ENCODE data around the gene ETNK2. TPM values are rescaled to one million over a fixed set of nuclear protein-coding genes. Genes with fewer than 3 reads are reported as not detected.

The ETNK2 gene
- total RNA-seq, 1 experiment from 2014 or later: 0.17 TPM

DNA sequence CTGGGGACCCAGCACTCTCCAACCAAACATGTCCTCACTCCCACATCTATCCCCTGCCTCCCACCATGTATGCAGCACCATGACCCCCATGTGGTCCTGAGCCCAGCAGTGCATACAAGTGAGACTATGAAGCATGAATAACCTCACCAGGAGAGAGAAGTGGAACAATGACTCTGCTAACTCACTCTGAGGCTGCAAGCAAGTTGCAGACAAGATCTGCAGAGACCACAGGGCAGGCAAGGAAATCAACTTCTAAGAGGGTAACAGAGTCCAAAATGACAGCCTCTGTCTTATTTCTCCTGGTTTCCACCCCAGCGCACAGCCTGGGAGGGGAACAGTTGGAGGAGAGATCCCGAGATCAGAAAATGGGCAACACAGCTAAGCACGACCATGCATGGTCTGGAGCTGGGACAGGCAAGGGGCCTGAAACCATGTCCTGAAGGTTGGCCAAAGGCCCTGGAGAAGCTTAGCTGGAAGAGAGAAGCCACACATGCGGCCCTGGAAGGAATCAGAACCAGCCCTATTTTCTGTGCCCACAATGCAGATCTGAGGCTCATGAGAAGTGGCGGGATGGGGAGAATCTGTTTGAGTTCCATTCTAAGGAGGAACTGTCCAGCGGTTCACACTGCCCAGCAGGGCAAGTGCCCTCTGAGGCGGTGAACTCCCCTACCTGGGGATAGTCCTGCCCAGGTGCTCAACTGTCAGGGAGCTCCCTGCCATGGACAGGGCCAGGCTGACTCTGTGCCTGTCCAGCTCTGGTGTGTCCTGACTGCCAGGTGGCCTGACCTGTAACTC is 26.8 kb upstream of the ETNK2 start:
- no peak for DNase-seq (ENCODE audit: extremely low read depth, low read depth)

DNA sequence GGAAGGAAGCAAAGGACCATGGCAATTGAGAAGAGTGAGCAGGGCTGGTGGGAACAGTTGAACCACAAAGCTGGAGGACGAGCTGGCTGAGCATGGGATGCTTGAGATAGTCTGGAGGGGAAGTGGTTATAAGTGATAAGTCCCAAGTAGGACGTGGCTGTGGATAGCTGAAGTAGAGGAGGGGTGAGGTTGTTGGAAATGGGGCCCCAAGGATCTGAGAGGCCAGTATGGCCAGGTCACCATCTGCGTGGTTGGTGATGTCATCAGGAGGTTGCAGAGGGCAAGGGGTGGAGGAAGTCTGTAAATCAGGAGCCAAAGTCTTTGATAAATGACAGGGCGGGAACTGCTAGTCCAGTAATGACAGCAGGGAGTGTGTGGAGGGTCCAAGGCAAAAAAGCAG is 25.3 kb upstream of the ETNK2 start:
- no peak for DNase-seq (ENCODE audit: extremely low read depth, low read depth)

DNA sequence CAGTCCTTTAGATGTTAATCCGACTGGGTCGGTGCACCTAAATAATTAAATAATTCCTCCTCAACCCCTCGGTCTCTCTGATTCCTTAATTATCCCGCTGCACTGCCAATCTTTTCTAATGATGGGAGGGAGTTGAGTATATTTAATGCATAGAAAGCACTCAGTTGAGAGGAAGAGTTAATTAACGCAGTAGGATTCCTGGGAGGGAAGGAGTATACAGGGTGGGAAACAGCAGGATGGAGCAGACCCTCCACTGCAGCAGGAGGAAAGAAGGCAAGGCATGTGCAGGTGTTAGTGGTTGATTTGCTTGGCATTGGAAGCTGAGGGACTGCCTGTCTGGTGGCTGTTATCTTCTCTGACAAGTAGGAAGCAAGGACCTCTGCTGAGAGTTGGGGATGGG is 24.2 kb upstream of the ETNK2 start:
- DNase-seq (ENCODE audit: extremely low read depth, low read depth): no peak

DNA sequence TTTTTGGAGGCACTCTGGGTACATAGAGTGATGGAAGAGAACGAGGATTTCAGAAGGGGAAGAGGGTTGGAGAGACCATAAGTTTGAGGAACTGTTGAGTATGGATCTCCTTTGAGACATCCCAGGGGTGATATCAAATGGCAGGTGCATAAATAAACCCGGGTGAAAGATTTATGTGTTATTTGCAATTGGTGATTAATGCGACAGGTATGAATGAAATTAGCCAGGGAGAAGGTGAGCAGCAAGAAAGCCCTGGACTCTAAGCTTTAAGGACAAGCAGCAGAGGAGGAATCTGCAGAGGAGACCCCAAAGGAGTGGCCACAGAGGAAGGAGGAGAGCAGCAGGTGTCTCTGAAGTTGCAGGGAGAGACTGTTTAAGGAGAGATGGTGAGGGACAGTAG is 23.1 kb upstream of the ETNK2 start:
- DNase-seq (ENCODE audit: extremely low read depth, low read depth): no peak

DNA sequence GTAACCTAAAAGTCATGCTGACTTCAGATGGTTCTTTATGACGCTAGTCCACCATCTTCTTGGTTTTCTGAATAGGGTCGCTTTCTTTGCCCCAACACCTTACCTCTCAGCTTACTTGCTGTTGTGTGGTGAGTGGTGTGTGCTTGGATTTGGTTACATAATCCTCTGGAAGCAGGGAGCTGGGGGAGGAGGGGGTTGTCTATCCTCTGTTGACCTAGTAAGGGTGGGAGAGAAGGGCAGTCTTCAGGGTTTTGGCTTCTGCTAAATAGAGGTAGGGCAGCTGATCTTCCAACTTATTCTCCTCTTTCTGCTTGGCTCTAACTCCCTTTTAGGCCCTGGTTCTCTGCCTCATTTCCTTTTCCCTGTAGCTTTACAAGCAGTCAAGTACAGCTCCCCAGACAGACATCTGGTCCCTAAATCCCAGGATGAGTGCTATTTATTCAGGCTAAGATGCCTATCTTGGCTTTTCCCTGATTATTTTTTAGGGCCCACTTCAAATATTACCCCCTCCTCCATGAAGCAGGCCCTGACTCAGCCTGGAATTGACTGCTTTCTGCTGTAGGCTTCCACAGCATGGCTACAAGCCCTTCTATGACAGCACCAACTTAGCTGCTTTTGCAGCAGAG is 20.7 kb upstream of the ETNK2 start:
- no peak for DNase-seq (ENCODE audit: extremely low read depth, low read depth)

DNA sequence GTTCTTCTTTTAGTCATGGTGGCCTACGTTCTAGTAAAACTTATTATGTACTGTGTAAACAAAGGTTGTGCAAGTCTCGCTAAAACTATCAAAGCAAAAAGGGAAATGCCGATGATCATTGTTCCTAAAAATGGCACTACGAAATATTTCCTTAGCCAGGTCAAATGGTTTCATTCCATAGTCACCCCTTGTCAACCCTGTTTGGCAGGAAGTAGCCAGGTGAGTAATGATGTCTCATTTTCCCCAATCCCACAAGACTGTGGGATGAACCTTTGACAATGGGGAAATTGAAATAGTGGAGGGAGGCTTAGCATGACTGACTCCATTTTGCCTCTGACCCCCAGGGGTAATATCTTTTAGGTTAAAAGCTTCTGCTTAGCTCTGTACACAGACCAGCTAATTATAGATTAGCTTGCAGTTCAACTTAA is 19.9 kb upstream of the ETNK2 start:
- no peak for DNase-seq (ENCODE audit: extremely low read depth, low read depth)

DNA sequence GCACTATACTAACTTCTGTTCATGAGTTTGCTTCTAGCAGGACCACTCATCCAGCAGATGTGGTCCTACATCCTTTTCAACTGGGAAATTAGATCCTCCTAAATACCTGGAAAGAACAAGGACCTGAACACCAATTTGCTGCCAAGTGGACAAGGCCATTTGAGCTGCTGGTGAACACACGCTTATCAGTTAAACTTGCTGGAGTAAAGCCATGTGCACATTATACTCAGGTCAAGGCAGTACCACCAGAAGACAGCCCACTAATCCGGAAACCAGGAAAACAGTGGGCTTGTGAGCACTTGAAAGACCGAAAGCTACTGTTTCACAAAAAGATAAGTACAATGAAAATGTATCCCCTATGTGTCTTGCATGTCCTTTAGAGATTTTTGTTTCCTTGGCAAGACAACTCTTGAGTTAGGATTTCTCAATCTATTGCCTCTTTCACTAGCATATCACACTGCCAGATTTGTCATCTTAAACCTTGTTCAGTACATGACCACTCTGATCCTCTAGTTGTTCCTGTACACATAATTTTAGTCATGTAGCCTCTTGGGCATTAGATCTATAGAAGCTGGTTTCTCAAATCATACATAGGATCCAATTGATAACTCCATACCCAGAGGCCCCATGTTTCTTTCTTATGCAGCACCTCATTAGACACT is 18.8 kb upstream of the ETNK2 start:
- DNase-seq (ENCODE audit: extremely low read depth, low read depth): no peak

DNA sequence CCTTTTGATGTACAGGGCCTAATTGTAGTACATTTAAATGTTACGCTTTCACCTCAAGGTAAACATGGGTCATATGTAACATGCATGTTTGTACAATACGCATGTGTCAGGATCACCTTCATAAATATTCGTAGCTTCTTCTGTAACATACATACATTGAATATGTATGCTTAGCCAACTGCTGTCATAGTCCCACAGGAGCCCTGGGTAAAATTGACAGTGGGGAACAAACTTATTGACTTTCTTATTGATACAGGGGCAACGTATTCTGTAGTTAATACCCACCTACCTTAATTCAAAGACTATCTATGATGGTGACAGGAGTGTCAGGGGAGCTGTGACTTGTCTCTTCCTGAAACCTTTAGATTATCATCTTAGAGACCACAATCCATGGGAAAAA is 18.0 kb upstream of the ETNK2 start:
- no peak for DNase-seq (ENCODE audit: extremely low read depth, low read depth)

DNA sequence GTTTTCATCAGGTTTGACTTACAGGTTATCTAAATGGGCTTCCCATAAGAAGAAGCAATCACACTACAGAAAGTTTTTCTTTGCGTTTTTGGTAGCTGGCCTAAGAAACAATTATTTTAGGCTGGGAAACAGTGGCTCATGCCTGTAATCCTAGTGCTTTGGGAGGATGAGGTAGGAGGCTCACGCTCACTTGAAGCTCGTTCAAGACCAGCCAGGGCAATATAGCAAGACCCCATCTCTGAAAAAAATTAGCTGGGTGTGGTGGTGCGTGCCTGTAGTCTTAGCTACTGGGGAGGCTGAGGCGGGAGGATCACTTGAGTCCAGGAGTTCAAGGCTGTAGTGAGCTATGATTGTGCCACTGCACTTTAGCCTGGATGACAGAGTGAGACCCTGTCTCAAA is 15.9 kb upstream of the ETNK2 start:
- DNase-seq (ENCODE audit: extremely low read depth, low read depth): no peak

DNA sequence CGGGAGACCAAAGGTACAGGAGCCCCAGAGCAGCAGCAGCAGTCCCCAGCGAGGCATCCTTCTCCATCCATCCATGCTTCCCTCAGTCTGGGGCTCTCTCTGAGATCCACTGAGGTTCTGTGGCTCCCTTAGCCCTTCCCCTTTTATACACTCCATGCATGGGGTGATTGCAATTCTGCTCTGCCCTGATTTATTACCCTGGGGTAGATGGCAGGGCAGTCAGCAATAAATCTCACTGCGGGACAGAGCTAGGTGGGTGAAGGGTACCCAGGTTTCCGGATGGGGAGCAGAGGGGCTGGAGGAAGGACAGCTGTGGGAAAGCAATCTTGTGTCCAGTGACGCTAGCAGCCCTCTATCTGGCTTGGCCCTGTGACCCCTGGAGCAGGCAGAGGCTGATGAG is 14.4 kb upstream of the ETNK2 start, which contains the start of gene REN:
TSS of gene REN (minus strand) at position 119 of the 400 bp plus-strand sequence. CDS start at position 75, 44 bp downstream.
- no peak for DNase-seq (ENCODE audit: extremely low read depth, low read depth)

DNA sequence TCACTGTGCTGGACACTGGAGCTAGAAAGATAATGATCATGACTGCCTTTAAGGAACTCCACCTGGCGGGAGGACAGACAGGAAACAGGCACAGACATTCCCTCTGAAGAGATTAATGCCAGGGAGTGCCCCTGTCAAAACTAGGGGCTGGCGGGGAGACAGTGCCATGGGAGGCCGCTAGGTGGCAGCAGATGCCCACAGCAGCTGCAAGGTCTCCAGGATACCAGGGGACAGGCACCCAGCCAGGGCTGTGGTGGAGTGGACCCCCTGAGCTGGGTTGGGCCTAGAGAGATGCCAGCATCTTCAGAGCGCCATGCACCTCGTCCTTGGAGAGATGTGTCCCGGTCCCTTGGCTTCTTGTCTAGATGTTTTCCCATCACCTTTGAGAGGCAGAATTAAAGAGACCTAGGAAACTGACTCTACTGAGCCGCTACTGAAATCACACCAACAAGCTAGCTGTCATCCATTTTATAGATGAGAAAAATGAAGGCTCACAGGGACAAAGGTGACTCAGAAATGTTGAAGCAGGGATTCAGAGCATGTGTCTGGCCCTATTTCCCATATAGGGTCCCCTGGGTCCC is 10.7 kb upstream of the ETNK2 start:
- DNase-seq (ENCODE audit: extremely low read depth, low read depth): peak; percentile 78

DNA sequence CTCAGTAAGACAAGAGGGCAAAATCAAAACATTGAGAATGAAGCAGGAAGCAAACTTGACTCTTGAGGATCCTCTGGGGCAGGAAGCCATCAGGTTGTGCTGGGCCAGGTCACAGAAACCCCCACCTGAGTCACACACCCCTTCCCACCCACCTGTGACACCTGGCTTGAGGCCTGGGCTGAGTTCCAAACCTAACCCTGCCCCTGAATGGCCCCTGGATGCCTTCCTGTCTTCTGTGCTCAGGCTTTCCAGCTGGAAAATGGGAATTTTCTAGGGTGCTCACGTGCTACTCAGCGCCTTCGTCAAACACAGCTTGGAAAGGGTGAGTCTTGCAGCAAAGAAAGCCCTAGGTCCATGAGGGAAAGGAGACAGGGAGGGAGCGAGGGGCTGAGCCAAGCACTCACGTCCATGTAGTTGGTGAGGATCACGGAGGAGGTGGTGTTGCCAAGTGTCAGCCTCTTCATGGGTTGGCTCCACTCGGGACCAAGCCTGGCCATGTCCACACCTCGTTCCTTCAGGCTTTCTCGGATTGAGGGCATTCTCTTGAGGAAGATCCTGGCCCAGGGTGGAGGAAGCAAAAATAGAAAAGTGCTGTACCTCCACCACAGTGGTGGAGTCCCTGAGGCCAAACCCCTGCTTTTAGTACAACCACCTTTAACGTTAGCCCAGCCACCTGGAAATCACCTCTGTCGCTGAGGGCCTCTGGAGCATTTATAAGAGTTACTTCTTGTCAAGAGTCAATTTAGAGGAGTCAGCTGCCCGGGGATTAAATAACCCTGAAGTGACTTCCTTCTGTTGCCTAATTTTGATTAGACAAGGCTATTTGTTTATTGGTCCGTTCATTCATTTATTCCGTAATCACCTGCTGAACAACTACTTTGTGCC is 10.0 kb upstream of the ETNK2 start:
- no peak for DNase-seq (ENCODE audit: extremely low read depth, low read depth)

DNA sequence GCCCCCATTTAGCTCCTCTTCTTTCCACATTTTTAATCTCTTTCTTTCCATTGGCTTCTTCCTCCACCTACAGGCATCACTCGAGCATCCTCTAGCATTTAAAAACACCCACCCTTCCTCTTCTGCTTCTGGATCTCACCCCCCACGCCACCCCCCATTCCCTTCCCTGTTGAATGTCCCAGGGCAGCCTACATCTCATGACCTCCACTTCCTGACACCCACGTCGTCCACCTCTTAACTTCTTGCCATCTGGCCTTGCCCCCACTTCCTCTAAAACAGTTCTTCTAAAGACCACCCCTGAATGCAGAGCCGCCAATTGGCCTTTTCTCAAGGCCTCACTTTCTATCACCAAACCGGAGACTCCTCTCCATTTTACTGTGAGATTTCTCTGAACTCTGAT is 6.1 kb upstream of the ETNK2 start:
- no peak for DNase-seq (ENCODE audit: extremely low read depth, low read depth)

DNA sequence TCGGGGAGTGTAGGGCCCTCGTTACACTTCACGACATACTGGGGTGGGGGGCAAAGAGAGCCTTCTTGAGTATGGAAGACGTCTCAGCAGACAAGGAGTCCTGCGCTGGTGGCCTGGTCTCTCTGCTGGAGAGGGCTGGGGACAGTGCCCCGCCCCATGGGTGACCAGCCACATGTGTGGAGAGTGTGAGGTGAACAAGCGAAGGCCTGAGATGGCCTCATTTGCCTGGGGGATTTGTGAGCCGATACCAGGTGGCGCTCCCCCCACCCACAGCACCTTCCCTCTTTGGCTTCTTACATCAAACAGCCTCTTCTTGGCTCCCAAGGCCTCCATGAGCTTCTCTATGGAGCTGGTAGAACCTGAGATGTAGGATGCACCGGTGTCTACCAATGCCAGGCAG is 4.0 kb upstream of the ETNK2 start:
- DNase-seq (ENCODE audit: extremely low read depth, low read depth): no peak

DNA sequence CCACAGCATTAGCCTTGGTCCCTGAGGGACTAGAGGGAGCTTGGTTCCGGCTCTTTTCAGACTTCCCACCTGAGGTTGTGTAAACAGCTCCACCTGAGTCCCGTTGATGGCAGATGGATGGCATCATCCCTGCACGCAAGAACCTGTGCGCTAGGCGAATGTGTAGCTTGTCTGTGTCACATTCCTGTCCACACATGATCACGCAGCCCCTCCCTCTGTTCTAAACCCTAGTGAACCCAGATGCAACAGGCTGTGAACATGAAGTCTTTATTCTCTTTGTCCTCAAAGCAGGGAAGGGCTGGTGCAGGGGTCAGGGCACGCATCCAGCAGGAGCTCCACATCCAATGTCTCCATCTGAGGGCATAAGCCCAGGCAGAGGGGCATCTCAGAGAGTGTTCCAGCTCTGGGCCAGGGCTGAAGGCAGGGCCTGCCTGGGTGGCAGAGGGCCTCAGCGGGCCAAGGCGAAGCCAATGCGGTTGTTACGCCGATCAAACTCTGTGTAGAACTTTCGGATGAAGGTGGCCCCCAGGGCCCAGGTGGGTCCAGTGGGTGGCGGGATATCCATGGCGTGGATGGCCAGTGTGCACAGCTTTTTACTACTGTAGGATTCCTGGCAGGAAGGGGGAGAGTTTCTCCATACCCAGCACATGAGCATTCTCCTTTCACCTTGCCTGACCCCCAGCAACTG is 2.9 kb upstream of the ETNK2 start:
- DNase-seq (ENCODE audit: extremely low read depth, low read depth): no peak

DNA sequence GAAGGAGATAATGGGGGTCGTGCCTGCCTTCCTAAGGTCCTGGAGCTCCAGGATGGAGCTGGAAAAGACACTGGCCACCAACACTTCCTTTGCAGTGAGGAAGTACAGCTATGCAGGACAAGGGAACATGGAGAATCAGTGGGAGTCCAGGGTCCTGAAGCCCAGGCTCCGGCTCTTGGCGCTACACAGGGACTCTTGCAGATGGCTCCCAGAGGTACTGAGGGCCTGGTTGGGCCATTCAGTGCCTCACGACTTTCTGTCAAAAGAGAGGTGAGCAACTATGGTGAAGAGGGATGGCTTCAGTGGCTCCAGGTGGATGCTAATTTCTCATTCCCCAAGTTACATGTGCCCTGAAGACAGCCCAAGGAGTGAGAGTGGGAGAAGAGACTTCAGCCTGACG is 1.8 kb upstream of the ETNK2 start:
- DNase-seq (ENCODE audit: extremely low read depth, low read depth): no peak

DNA sequence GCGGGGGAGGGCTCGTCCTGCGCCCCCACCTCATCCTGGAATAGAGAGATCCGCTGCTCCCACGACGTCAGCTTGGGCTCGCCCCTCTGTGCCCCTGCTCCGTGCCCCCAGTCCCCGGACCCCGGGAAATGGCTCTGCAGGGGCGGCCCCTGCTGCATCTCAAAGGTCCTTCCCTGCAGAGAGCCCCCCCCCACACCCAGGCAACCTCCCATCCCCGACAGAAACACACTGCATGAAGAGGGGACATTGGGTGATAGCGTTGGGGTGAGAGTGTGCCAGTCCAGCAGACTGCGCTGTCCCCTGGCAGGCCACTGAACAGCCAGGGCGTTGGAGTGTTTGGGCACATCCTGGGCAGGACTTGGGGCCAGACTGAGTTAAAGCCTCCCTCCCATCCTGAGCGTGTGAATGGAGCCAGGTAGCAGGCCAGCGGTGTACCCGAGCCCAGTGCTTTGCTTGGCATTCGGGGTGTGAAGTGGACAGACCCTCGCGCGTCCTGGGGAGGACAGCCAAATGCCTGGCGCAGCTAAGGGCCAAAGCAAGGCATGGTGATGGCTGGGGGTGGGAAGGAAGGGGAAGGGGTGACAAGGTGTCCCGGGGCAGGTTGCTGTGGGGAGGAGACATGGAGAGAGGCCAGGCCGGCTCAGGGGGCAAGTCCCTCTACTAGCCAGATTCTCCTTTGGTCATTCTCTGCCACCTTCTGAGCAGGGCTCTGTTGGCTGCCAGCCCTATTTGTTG is 633 bp upstream of the ETNK2 start:
- no peak for DNase-seq (ENCODE audit: extremely low read depth, low read depth)

DNA sequence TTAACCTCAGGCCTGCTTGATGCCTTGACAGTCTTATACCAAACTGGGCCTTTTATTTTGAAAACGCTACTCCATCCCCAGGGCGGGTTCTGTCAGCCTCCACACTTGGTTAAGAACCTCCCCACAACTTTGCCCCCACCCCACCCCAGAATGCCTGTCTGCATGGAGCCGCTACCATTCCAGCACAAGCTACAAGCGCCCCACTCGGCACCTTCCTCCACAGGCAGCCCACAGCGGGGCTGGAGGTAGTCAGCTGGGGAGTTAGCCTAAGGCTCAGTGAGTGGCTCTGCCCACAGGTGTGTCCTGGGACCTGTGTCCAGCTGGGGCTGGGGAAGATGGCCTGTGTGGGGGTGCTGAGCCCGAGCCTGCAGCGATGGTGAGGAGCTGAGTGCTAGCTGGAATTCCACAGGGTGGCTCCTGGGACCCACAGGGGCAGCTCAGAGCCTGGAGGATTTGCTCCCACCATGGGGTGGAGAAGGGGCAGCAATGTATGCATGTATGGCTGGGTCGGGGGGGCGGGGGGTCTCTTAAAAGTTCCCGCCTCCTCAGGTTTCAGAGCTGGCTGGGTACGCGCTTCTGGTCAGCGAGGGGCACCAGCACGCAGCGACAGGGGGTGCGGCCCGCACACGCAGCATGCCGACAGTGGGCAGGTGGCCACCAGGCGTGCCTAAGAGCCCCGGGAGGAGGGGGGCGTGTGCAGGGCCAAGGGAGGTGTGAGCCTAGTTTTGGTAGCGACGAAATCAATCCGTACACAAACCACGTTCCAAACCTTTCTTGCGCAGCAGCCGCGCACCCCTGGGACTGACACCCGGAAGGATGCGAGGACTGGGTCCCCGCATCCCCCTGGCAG is 917 bp downstream of the ETNK2 start:
- no peak for DNase-seq (ENCODE audit: extremely low read depth, low read depth)

Measured in NCI-H460 (cell line).